Measurements from ENCODE around the gene PDE4A. TPM values are rescaled to one million over a fixed set of nuclear protein-coding genes. Genes with fewer than 3 reads are reported as not detected.
"Not testable (repeated sequence)": the region's sequence is repeated elsewhere in the genome, so short reads cannot be mapped to it uniquely, and the experiment has no call there.

Gene PDE4A
- total and polyA plus RNA-seq, 2 experiments from 2014 or later, result 2.8 to 4.3 TPM

GRCh38 chr19:10452726-10453618 lies 32.6 kb downstream of the PDE4A start:
- Histone ChIP-seq H4K20me1 (ENCODE audit: insufficient read depth, poor library complexity, severe bottlenecking) (no peaks in the 10 kb centered on the region), H3K4me2 (no peak overlapping the region), H3K9me3 (ENCODE audit: low read depth) (no peaks in the 10 kb centered on the region), H3K79me2 (no peaks in the 10 kb centered on the region), H3K27me3 (no peaks in the 10 kb centered on the region), H3K36me3 (replicated peaks; ENCODE audit: insufficient read depth, low read depth) (no peaks in the 10 kb centered on the region), H3K27ac (no peak overlapping the region), H3K4me1 (ENCODE audit: insufficient read depth) (no peaks in the 10 kb centered on the region), H3K4me3 (no peak overlapping the region), H2AFZ (no peak overlapping the region), H3K9me2 (replicated peaks; ENCODE audit: insufficient read depth) (no peaks in the 10 kb centered on the region)
- TF ChIP-seq CTCF (IDR thresholded peaks at IDR 0.05; ENCODE audit: poor library complexity) (no peak), EZH2phosphoT487 (IDR thresholded peaks at IDR 0.05; ENCODE audit: low read depth, severe bottlenecking, unreplicated experiment) (no peak), EZH2 (IDR thresholded peaks at IDR 0.05; ENCODE audit: borderline replicate concordance) (no peak)
- no peak for DNase-seq (ENCODE audit: low spot score)
- 55% methylated on average over 14 of the region's 25 CpGs for WGBS (ENCODE audit: low lambda C conversion rate, missing lambda C conversion rate)

GRCh38 chr19:10453852-10454251 lies 33.5 kb downstream of the PDE4A start:
- Histone ChIP-seq H3K4me2 (no peak overlapping the region), H3K27me3 (no peaks in the 10 kb centered on the region), H3K9me3 (ENCODE audit: low read depth) (no peaks in the 10 kb centered on the region), H3K4me3 (no peak overlapping the region), H2AFZ (no peak overlapping the region), H3K79me2 (no peaks in the 10 kb centered on the region), H3K36me3 (replicated peaks; ENCODE audit: insufficient read depth, low read depth) (no peaks in the 10 kb centered on the region), H3K9me2 (replicated peaks; ENCODE audit: insufficient read depth) (no peaks in the 10 kb centered on the region), H3K4me1 (ENCODE audit: insufficient read depth) (no peaks in the 10 kb centered on the region), H4K20me1 (ENCODE audit: insufficient read depth, poor library complexity, severe bottlenecking) (no peaks in the 10 kb centered on the region), H3K27ac (no peak overlapping the region)
- TF ChIP-seq CTCF (IDR thresholded peaks at IDR 0.05; ENCODE audit: poor library complexity), result no peak
- TF ChIP-seq EZH2phosphoT487 (IDR thresholded peaks at IDR 0.05; ENCODE audit: low read depth, severe bottlenecking, unreplicated experiment), result no peak
- TF ChIP-seq EZH2 (IDR thresholded peaks at IDR 0.05; ENCODE audit: borderline replicate concordance), result no peak
- no peak for DNase-seq (ENCODE audit: low spot score)
- 88% methylated on average over 4 of the region's 4 CpGs for WGBS (ENCODE audit: low lambda C conversion rate, missing lambda C conversion rate)

GRCh38 chr19:10454267-10454666 lies 33.9 kb downstream of the PDE4A start:
- 58% methylated on average over 5 of the region's 5 CpGs for WGBS (ENCODE audit: low lambda C conversion rate, missing lambda C conversion rate)
- H3K27me3 ChIP-seq, result no peaks in the 10 kb centered on the region
- DNase-seq (ENCODE audit: low spot score), result no peak
- H2AFZ ChIP-seq, result no peak overlapping the region
- TF ChIP-seq EZH2phosphoT487 (IDR thresholded peaks at IDR 0.05; ENCODE audit: low read depth, severe bottlenecking, unreplicated experiment) (no peak), EZH2 (IDR thresholded peaks at IDR 0.05; ENCODE audit: borderline replicate concordance) (no peak), CTCF (IDR thresholded peaks at IDR 0.05; ENCODE audit: poor library complexity) (no peak)
- H3K4me3 ChIP-seq, result no peak overlapping the region
- no peak overlapping the region for H3K4me2 ChIP-seq
- no peaks in the 10 kb centered on the region for H3K36me3 ChIP-seq (replicated peaks; ENCODE audit: insufficient read depth, low read depth)
- H4K20me1 ChIP-seq (ENCODE audit: insufficient read depth, poor library complexity, severe bottlenecking), result no peaks in the 10 kb centered on the region
- H3K4me1 ChIP-seq (ENCODE audit: insufficient read depth), result no peaks in the 10 kb centered on the region
- H3K9me3 ChIP-seq (ENCODE audit: low read depth), result no peaks in the 10 kb centered on the region
- no peaks in the 10 kb centered on the region for H3K79me2 ChIP-seq
- no peak overlapping the region for H3K27ac ChIP-seq
- no peaks in the 10 kb centered on the region for H3K9me2 ChIP-seq (replicated peaks; ENCODE audit: insufficient read depth)

GRCh38 chr19:10458733-10459132 lies 38.4 kb downstream of the PDE4A start:
- not testable (repeated sequence) for H2AFZ ChIP-seq; H3K4me1 ChIP-seq (ENCODE audit: insufficient read depth); H3K4me3 ChIP-seq; H3K36me3 ChIP-seq (replicated peaks; ENCODE audit: insufficient read depth, low read depth); H3K27me3 ChIP-seq; H3K27ac ChIP-seq; H4K20me1 ChIP-seq (ENCODE audit: insufficient read depth, poor library complexity, severe bottlenecking); DNase-seq (ENCODE audit: low spot score); H3K4me2 ChIP-seq; H3K9me3 ChIP-seq (ENCODE audit: low read depth); H3K9me2 ChIP-seq (replicated peaks; ENCODE audit: insufficient read depth); H3K79me2 ChIP-seq
- 91% methylated on average over 7 of the region's 7 CpGs for WGBS (ENCODE audit: low lambda C conversion rate, missing lambda C conversion rate)
